Neural progenitor cell (in vitro differentiated cells): ENCODE measurements around the gene FTH1.

Experiments used
- CTCF ChIP-seq: fragments of 200-600 bp; sonication (generic); IDR thresholded peaks from 2 replicates; pipeline ENCODE4 v1.5.1; 2017; ENCODE audit warnings: antibody characterized with exemption, mild to moderate bottlenecking
- EZH2 ChIP-seq: fragments of 200-600 bp; sonication (generic); IDR thresholded peaks from 2 replicates; pipeline ENCODE4 v1.6.1; 2017; ENCODE audit warnings: antibody characterized with exemption, mild to moderate bottlenecking, moderate library complexity
- EZH2phosphoT487 ChIP-seq: fragments of 200-600 bp; sonication (generic); IDR thresholded peaks from 2 replicates; pipeline ENCODE4 v1.6.1; 2017; ENCODE audit warnings: antibody characterized with exemption

- TF ChIP-seq CTCF (no peak), EZH2 (no peak), EZH2phosphoT487 (no peak)
Observed at GRCh38 chr11:61949169-61950034, 18.0 kb downstream of the FTH1 start.
